Upper lobe of left lung (tissue), 4 donors: ENCODE measurements around the gene CEP57.

Source experiments
- CTCF ChIP-seq, 6 experiments: fragments of 450-650 bp in 4 of 6; fragments of 200-600 bp in 2 of 6; sonication (generic) in 2 of 6; IDR thresholded peaks; one replicate each; pipeline ENCODE4 v1.5.1; 2016 to 2019; ENCODE audit warnings: antibody characterized with exemption in 6 of 6
- EP300 ChIP-seq, 4 donors: sonication (generic); formaldehyde crosslinking; IDR thresholded peaks; one replicate each; pipeline ENCODE4 v1.5.1; 2017; ENCODE audit warnings: antibody characterized with exemption in 4 of 4, control low read depth in 2 of 4
- POLR2A ChIP-seq, 4 donors: fragments of 450-650 bp; IDR thresholded peaks; one replicate each; pipeline ENCODE4 v1.5.1; 2016 to 2017; ENCODE audit warnings: antibody characterized with exemption in 4 of 4, mild to moderate bottlenecking in 2 of 4
- POLR2AphosphoS5 ChIP-seq, 2 donors: sonication (generic); formaldehyde crosslinking; IDR thresholded peaks; one replicate each; pipeline ENCODE4 v1.5.1; 2017; ENCODE audit warnings: antibody characterized with exemption in 2 of 2

GRCh38 chr11:95853862-95854261 lies 63.6 kb downstream of the CEP57 start:
- TF ChIP-seq CTCF (IDR thresholded peaks at IDR 0.05) = no peak
- TF ChIP-seq POLR2AphosphoS5 (IDR thresholded peaks at IDR 0.05) = no peak
- no peak for TF ChIP-seq POLR2A (IDR thresholded peaks at IDR 0.05)
- TF ChIP-seq EP300 (IDR thresholded peaks at IDR 0.05) = no peak
